HG03280 (cell line): ENCODE measurements around the gene RFTN1.
"Not testable (repeated sequence)": the region's sequence is repeated elsewhere in the genome, so short reads cannot be mapped to it uniquely, and the experiment has no call there.

Source experiments
- ATAC-seq: cut with Tn5 transposase; IDR thresholded peaks from one replicate; pipeline ENCODE4 v1.9.1; 2021; ENCODE audit warnings: mild to moderate bottlenecking, moderate library complexity; ENCODE audit not compliant: unreplicated experiment

The RFTN1 gene

DNA sequence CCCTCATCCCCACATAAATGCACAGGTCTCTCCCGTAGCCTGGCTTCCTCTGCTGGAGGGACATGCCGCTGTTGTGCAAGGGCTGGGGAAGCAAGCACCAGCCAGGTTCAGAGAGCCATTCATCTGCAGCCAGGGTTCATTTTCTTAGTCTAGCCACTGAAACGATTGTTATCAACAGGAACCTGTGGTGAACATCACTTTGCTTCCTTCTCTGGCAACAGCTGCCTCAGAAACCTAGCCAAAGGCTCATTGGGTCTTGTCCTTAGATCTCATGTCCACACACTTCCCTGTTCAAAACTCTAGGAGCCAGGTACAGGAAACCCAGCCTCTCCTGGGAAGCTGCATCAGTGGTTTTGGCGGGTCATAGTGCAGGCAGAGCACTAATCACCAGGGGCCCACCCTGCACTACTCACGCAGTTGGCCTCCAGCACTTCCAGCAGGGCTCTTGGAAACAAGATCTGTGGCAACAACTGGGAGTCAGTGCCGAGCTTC, 201.5 kb downstream of the RFTN1 start:
- peak; percentile 56 for ATAC-seq

DNA sequence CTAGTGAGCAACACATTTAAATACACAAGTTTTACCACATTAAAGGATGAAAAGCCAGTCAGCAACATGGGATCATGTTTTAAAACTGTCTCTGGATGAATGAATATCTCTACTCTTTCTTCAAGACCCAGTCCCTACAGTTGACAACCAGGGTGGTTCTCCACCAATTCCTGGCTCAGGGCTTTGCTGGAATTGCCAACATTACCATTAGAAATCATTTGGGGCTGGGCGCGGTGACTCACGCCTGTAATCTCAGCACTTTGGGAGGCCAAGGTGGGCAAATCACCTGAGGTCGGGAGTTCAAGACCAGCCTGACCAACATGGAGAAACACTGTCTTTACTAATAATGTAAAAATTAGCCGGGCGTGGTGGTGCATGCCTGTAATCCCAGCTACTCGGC, 203.0 kb downstream of the RFTN1 start:
- ATAC-seq = not testable (repeated sequence)

DNA sequence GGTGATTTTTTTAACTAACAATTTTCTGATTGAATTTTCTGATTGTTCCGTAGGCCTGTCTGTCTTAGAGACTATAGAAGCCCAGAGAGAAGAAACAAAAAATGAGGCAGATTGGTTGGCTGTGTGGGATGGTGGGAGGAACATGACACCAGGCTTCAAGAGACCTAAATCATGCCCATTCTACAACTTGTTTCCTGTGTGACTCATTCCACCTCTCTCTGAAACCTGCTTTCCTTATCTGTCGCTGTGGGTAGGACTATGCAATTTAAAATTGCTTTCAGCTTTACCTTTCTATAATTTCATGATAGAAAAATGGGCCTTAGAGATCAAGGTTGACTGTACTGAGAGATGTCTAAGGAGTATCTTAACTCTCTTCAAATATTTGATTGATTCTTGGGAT, 203.9 kb downstream of the RFTN1 start:
- ATAC-seq = peak; percentile 82

DNA sequence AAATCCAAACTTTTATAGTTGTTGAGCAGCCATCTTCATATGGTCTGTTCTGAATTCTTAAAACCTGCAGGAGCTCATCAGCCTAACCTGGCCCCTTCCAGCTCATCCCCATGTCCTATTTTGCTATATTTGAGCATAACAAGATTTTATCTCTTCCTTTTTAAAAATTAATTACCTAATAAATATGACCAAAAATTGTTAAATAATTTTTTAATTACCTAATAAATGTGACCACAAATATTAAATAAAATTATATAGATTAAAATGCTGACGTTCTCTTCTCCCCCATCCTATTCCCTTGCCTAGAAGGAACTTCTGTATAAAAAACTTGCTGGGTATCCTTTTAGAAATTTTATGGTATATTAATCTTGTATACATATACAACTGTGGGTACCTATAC, 204.8 kb downstream of the RFTN1 start:
- no peak for ATAC-seq

DNA sequence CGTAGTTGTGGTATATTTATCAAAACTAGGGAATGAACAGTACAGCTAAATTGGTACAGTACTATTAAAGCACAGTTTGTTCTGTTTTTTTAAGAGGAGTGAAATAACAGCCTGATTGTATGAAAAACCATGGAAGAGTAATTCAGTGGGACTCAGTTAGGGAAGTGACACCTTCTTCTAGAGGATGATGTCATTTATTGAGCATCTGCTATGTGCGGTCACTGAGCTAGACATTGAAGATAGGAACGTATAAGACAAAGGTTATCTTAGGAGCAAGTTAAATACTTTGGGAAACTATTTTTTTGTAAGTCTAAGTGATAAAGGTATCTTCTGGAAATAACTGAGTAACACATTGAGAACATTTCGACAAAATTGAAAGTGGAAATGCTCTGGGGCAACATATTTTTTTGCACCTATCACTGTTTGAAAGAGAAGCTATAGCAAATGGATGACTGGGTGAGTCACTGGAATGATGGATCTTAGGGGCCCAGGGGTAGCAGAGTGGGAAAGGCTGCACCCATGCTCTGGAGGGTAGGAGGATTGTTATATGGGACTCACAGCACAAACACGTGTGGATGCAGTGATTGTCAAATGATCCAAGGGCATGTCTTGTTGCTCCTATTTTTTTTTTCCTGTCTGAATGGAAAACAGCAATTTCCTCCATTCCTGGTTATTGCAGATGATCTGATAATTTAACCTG, 205.5 kb downstream of the RFTN1 start:
- ATAC-seq = no peak

DNA sequence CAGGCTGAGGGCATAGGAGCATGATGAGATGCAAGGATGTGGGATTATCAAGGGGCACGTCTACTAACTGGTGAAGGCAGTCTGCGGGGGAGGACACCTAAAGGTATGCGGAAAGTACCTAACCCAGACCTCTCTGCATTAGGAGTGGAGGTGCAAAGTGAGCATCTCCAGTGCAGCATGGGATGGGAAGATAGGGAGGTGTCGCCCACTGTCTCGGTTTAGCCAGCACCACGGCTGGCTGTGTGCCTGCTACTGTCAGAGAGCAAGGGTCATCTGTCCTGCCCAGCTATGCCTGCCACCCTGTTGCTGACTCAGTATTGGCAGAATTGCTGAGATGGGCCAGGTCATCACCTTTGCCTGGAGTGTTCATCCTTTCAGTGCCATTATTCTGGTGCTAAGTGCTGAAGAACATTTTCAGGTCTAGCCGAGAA, 208.4 kb downstream of the RFTN1 start:
- no peak for ATAC-seq

DNA sequence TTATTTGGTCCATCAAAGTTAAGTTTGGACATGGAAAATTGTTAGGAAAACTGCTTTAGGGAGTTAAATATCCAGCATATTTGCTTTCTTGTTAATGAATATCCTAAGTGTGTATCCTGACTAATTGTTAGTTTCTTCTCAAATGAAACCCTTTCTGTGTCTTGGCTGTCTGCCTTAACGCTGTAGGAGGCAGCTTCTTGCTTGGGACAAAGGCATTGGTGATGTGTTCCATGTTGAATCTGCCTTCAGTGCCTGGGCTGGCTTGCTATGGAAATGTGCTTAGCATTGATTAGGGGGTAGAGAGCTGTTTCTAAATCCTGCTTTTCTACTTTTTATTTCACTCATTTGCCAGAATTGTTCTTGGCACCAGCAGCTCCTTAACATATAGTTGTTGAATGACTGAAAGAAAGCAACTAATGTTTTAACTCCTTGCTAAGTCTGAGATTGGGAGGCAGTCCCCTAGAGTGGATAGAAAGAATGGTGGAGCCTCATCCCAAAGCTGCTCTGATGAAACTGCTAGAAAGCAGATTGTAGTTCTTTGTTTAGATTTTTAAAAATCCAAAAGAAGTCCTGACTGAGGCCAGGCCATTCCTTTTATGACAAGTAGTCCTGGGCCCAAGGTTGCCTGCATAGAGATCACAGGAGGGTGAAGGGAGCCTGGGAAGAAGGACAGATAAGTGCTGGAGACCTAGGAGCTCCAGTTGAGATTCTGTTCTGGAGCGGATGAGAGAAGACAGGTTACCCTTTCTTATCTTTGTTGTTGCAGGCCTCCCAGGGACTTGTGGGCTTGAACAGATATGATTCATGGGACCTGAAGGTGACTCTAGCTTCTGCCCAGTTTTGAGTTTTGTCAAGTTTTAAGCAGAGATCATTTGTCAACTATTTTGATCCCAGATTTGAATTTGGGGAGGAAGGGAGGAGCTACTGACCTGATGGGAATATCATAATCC, 209.2 kb downstream of the RFTN1 start:
- no peak for ATAC-seq

DNA sequence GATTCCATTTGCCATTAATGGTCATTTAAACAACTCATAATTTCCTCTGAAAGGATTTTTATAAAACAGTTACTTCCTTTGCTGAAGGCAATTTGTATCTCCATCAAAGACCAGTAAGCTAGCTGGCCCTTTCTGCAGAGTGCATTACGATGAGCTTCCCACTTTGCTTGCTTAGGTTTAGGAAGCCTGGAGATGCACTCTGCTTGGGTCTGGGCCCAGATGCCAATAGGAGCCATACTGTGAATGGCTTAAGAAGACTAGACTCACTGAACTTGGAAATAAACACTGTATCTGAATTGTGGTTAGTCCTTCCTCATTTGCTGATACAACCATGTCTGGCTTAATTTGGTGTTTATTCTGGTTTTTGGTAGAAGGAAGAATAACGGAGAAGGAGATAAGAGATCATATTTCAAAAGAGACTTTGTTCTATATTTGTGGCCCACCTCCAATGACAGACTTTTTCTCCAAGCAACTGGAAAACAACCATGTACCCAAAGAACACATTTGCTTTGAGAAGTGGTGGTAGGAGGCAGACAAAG, 210.4 kb downstream of the RFTN1 start:
- no peak for ATAC-seq

DNA sequence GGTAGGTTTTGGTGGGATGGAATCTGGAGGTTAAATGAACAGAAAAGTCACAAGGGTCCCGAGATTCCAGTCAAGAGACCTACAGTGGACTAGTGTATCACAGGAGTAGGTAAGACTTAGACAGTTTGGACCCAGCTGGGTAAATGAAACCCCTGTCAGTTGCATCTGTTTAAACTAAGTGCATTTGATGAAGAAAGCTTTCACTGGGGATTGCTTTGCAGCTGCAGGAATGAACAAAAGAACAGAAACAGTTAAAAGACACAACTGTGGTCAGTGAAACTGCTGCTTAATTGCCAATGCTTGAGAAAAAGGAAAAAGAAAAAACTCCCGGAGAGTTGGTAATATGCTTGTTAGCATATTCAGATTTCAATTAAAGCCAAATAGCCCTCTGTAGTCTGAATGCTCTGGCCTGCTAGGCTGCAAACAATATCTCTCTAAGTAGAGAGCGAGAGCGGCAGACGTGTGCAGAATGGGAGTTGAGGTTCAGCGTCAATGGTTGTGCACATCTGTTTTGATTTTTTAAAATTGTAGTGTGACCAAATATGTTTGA, 211.3 kb downstream of the RFTN1 start:
- no peak for ATAC-seq

DNA sequence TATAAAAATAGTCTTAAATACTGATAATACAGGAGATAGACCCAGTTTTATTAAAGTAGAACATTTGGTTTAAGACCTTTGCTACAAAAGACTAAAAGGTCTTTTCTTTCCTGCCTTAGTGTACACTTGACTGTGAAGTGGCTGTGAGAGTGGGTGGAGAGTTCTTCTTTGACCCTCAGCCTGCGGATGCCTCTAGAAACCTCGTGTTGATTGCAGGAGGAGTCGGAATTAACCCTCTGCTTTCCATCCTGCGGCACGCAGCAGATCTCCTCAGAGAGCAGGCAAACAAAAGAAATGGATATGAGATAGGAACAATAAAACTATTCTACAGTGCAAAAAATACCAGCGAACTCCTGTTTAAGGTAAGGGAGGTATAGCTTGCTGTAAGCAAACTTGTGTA, 212.0 kb downstream of the RFTN1 start:
- peak; percentile 8 for ATAC-seq

DNA sequence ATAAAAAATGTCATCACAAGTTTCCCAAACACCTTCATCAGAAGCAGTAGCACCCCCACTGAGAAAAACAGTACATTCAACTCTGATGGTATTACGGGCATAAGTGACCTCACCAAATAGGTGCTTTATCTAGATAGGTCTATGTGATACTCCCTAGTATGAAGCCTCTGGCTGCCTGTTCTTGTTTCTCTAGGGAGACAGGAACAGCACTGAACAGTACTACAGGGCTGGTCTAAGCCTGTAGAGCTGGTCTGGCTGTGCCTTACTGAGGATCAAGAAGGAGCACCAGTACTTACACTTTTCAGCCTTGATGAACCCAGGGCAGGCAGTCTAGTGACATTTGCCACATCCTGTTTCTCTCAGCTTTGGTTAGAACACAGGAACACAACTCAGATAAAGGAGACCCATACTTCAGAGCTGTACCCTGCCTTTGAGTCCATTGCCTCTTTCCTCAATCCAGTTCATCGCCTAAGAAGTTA, 212.6 kb downstream of the RFTN1 start:
- ATAC-seq = peak; percentile 64

DNA sequence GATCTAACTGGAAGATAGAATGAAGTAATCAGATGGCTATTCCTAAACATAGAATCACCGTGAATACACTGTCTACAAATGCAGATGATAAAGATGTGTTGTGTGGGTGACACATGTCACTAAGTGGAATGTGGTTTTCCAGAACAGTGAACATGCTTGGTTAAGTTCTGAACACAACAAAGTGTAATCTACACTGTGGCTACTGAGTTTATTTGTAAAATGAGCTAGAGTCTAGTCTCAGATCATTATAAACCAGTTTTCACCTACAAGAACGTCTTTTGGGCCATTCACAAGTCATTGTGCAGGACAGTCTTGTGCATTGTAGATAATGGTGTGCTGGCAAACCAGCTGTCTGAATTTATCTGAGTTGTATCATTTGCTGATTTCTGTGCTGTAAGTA, 213.2 kb downstream of the RFTN1 start:
- no peak for ATAC-seq

DNA sequence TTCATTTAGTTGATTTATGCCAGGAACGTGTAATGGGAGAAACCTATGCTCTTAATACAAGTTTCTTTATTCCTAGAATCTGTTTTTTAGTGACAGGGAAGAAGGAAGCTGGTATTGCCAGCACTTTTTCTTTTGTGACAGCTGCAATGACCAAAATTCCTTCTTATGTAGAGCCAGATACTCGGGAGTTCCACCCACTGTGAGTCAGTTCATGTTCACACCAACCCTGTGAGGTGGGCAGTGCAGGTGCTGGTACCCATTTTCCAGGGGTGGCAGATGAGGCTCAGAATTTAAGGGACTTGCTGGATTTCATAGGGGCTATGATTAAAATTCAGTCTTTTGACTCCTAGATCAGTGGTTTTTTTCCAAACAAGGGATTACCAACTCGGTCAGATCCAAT, 213.8 kb downstream of the RFTN1 start:
- ATAC-seq = no peak

DNA sequence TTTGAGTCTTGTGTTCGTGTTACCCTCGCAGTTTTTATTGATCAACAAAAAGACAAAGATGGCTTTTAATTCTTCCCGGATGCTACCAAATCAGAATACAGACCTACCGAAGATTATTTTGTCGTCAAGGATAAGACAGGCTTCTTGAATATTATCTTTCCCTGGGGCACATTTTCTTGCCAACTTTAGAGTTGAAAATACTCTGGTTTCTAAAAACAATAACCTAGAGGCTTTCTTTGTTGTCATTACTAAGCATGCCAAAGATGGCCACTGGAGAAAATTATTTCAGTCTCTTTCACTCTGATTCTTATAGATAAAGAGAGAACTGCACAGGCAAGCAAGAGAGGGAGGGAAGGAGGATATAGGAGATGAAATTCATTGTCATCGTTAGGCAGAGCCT, 214.6 kb downstream of the RFTN1 start:
- ATAC-seq = no peak

DNA sequence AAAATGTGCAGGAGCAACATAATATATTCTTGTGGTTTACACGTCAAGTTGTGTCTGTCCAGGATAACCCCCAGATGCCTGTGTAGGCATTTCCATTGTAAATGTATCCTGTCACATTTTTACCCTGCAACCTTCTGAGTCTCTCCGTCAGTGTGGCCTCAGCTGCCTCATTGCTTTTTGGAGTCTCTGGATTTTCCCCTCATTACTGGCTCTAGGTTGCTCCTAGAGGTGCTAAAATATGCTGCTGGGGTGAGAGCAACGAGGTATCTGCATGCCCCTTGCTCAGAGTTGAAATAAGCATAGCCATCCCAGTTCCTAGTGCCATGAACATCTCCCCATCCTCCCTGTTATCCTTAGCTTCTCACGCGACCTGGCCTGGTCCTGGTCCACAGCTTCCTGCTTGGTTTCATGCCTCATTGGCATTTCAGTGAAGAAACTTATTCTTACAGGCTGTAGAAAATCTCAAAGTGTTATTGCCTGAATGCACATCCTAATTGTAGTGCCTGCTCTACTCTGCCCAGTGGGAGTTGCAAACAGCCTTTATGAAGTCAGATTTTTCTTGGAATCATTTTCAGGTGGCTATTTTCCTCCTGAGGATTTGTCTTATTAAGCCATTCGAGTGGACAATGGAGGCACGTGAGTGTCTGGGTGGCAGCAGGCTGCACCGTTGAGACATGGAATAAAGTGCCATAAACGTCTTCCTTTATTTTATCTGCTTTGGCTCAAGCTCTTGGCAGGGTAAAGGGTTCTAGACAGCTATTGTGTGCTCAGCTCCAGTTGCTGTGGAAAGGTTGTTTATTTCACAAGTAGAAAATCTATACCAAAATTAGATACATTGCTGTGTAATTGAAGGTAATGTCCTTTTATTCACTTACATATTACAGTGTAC, 215.3 kb downstream of the RFTN1 start:
- no peak for ATAC-seq

DNA sequence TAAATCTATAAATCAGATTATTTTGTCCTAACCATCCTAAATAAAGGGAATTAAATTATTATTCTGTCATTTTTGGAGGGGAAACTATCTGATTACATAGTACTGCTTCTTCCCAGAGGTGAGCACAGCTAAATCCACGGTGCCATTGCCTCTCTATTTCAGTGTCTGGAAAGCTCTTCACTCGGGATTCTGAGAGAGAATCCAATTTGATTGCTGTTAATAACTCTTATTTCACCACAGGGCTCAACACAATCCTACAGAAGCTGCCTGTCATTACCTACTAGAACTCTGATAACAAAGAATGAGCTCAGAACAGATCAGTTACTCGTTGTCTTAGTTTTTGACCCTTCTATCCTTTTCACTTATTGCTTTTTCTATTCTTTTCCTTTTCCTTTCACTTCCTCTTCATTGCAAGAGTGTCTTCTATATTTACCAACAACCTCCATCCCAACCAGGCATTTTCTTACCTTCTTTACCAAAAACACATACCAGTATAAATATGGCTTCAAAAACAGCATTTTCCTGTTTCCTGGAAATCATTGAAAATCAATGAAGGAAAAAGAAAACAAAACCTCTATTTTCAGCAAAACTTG, 218.1 kb downstream of the RFTN1 start:
- no peak for ATAC-seq

DNA sequence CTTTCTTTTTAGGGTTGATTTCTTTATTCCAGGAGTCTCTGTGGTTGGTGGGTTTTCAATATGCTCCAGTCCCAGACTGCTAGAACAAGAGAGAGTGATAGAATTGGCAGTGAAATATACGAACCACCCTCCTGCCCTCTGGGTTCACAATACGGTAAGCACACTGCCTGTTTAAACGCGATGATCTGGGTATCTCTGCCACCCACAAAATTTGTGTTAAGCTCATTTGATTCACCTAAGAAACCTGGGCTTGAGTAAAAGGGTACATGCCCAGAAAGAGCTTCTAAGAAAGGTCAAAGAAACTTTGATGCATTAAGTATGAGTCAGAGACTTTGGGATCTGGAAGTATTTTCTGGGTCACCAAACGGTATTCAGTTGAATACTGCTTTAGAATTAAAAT, 218.7 kb downstream of the RFTN1 start:
- no peak for ATAC-seq

DNA sequence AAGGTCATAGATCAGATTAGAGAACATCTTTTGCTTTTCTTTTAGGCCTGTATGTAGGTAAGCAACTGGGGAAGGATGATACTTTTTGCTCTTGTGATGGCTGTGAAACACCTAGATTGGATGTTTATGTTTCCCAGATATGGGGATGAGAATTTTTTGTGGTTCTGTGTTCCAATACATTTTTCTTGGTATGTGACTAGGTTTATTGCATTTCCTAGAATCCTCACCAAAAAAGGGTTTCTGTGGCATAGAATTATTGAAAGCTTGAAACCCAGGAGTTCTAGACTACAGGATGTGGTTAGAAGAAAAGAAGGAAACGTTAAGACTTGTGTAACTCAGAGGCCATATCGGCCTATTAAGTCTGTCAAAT, 222.7 kb downstream of the RFTN1 start:
- ATAC-seq = no peak

DNA sequence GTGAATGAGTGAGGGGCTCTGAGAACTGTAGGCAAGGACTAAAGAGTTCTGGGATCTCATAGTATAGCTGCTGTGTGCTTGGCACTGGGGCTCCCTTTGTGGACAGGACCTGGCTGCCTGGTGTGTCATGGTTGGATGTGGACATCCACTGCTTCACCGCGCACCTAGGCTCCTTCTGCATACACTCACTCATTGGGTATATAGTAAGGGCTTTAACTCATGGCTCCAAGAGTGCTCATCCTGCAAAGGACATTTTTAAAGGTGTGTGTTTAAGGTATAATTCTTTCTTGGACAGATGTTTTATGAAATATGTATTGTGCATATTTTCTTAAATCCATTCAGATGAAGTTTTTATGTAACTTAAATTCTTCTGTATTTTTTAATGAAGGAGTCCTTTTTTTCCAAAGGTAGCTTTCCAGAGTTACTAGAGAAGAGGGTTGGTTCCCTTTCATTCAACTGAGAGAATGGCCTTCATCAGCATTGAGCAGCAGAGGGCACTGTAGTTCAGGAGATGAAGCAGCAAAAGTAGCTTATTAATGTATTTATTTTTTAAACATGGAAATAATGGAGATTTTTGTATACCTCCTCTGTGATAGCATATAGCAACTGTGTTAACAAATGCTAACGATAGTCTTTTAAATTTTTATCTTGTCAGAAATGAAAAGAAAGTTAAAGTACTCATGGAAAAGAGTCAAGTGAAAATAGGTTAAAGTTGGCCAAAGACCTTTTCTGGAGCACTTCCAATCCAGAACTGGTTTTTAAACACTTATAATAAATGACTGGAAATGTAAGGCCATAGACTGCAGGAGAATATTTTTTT, 223.3 kb downstream of the RFTN1 start:
- peak; percentile 57 for ATAC-seq
